GM19468 (cell line): ENCODE measurements around the gene CD47.

Source experiments
- ATAC-seq: cut with Tn5 transposase; IDR thresholded peaks from one replicate; pipeline ENCODE4 v1.9.1; 2021; ENCODE audit warnings: mild to moderate bottlenecking, moderate library complexity, moderate number of reproducible peaks; ENCODE audit not compliant: unreplicated experiment; ENCODE audit errors: extremely low read depth

CD47 gene

DNA sequence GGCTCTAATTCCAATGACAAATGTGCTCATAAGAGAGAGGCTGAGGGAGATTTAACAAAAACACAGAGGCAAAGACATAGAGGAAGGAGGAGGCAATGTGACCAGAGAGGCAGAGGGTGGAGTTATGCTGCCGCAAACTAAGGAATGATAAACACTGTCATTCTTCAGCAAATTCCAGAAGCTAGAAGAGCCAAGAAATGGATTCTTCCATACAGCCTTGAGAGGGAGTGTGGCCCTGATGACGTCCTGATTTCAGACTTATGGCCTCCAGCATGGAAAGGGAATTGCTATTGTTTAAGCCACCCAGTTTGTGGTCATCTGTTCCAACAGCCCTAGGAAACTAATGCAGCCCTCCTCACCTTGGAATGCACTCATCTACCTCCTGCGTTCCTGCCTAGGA, 30.5 kb downstream of the CD47 start:
- ATAC-seq = no peak

DNA sequence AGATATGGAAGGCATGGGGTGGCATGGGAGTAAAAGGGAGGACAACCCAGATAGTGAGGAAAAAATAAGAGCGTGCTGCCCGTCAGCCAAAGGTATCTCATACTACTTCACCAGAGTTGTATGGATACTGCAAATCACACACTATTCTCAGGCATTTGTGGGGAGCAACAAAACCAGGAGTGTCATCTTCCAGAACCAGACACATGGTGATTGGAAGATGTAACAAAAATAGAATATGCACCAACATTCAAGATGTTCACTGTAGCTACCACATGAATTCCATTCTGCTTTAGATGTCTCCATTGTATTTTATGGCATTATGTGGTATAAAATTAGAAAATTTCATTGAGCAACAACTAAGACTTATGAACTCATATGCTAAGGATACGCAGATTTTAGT, 34.9 kb downstream of the CD47 start:
- ATAC-seq = no peak

DNA sequence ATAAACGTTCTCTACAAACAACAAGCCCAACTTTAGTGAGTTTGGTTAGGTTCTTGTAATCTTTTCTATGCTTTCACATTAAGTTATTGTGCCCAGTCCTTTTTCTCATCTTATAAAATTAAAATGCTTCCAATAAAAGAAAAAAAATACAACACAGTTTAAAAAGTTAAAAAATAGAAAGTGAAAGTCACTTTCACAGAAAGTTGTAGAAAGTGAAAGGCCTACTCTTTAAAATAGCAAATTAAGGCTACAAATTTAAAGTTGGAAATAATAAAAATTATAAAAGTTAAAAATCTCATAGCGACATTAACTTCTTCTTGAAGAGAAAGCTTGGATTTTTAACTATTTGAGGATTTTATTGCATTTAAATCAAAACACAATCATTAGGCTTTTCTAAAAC, 35.9 kb downstream of the CD47 start:
- no peak for ATAC-seq

DNA sequence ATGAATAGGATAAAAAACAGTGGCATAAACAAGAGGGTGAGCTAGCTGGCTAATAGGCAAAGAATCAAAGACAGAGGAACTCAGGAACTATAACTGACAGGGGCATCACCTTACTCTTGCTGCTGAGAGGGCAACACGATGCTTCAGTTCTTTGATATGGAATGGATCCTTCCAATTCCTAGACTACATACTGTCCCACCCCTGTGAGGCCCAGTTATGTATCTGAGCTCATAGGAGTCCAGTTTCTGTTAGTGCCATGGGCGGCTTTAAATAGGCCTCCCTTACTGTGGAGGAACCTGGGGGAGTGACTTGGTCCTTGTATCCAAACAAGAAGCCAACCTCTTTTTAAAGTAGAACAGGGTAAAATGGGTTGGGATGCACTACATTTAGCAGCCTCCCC, 37.3 kb downstream of the CD47 start:
- no peak for ATAC-seq

DNA sequence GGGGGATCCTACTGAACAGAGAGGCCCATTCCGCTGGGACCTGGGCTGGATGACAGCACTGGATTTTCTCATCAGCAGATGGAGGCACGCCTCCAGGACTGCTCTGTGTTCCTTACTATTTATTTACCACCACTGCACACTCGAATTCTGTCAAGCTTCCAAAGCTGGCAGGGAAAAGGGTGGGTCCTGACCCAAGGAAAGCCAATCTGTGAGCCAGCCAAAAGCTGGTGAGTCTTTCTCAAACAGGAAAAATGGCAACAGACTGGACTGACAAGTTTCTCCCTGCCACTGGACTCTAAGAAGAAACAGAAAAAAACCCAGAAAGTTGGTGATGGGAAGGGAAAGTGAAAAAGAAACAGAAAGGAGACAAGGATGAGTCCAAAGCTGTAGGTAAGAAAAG, 37.8 kb downstream of the CD47 start:
- ATAC-seq = no peak

DNA sequence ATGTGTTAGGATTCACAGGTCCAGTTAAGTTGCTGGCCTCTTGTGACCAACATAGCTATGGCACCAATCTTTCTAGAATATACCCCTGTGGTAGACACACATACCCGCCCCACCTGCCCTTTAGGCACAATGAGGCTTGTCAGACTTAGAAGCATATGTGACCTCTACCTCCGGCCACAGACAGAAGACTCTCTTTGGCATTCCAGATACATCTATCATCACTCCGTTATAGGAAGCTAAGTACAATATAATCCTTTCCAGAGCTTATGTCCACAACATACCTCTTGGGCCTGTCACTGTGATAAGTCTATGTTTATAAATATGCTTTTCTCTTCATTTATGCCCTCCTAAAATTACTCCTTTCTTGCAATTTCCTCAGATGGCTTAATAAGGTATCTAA, 39.8 kb downstream of the CD47 start:
- ATAC-seq = no peak

DNA sequence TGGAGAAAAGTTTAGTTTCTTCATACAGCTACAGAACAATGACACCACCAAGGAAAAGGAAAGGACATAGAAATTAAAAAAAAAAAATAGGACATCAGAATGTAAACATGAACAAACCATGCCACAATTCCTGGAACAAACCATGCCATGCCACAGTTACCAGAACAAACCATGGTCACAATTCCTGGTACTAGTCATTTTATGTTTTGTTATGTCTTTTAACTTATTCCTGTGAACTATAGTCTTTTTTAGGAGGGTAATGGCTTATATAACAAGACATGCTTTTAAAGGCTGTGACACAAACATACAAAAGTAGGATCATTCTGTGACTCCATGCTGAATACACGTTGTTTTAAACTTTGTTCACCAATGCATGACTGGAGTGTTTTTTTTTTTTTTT, 42.8 kb downstream of the CD47 start:
- no peak for ATAC-seq

DNA sequence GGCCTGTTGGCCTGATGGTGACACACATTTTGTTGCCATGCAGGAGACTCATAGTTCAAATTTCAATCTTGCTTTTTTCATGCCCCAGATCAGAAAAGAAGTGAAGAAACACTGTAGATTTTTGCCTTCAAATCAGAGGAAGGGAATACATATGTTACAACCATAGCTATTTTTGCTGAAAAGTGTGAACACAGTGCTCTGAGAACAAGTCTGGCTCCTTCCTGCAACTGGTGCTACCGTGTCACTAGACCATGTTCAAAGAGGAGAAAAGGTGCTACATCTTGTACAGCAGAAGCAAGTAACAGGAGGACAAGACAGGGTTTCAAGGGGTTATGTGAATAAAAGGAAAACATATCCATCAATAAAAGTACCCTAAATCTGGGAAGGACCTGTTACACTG, 44.6 kb downstream of the CD47 start:
- no peak for ATAC-seq

DNA sequence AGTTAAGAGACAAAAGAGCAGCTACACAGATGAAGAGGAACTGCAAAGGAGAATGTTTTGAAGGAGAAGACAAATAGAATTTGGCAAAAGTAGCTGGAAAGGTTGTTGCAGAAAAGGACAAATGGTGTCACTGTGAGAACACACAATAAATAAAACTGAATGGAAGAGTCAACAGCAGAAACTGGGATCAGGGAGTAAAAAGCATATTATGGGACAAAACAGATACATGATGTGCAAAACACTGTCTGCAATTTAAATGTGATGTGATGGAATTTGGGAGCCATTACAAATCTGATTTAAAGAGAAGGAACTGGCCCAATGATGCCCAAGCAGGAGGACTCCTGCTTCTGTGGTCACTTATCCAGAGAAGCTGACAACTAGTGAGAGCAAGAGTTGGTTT, 46.1 kb downstream of the CD47 start:
- no peak for ATAC-seq

DNA sequence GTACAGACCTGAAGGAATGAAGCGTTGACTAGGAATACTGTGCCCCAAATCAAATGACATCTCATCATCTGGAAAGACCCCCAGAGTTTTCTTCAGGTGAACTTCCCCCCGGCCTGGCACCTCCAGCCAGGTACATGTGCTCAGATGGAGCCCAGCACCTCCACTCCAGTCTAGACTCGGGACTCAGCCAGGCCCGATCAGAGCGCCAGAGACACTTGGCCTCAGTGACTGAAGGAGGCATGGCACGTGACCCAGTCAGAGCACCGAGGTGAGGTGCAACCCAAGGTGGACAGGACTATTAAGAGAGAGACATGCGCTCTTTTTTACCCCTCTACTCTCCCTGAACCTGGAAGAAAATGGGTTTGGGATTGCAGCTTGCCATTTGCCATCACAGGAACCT, 48.5 kb downstream of the CD47 start:
- ATAC-seq = no peak

DNA sequence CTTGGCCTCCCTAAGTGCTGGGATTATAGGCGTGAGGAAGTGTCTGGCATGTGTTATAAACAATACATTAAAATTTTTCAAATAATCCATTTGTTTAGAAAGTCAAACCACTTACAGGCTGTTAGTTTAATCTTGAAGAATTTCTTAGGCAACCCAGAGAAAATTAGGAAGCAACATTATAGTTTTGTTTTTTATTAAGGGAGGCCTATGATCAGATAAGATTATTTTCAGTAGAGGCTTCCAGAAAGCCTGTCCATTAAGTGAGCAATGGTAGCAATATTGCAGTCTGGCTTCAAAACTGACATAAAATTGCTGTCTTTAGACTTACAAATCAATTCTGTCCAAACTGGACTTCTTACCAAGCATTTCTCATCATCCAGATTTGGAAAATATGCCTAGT, 49.6 kb downstream of the CD47 start:
- no peak for ATAC-seq

DNA sequence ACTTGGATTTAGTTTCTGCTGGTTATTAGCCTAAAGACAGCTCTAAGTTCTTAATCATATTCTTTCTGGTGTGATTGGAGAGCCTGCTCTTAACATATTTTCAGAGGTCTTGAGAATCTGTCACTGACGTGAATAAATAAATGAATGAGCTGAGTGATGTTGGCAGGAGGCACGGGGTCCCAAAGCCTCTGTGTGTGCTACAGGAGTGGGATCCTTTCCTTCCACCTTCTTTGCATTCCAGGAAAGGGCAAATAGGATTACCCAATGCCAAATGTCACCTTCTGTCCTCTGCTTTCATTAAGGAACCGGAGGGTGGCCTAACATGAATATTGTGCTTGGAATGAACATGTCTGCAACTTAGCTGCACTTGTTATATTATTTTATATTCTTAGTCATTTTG, 53.1 kb downstream of the CD47 start:
- ATAC-seq = no peak

DNA sequence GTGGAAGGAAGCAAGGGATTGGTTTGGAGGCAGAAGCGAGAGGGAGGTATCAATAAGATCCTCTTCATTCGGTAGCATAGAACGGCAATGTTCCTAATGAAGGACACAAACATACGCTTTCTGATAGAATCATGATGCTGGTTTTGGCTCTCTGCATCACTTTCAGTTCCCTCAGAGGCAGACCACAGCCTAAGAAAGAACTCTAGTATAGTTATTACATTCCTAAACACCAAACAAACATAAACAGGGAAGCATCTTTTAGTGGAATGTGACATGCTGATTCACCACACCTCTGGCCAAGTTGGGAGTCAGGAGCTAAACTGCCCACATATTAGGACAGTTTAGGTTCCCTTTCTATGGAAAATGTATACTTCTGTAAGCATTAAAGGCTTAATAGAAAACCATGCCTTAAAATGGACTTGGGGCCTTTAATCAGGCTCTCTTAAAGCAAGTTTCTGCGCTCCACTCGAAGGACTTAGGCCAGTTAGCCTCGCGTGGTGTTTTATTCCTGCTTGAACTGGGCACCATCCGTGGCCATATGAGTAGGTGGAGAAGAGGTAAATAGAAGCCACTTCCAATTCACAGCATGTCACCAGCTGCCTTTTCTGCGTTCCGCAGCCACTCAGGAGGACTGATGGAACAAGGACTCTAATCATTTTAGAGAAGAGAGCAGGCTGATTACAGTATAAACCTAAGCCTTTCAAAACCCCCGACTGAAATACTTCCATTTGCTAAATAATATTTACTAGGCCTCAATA, 53.7 kb downstream of the CD47 start:
- peak; percentile 17 for ATAC-seq

DNA sequence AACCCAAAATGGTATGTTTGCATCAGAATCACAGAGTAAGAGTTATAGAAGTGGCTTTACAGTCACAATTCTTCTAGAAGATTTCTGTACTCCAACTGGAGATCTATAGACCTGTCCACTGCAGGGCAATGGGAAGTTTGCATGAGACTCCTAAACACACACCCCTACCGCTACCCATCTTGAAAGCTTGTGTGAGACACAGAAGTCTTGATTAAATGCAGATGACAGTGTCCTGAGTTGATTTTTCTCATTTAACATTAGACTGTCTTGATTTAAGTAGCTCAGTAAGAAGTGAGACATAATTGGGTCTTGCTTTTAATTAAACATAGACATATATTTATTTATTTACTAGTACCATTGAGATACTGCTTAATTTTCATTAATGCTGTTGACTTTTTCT, 54.4 kb downstream of the CD47 start:
- ATAC-seq = no peak

DNA sequence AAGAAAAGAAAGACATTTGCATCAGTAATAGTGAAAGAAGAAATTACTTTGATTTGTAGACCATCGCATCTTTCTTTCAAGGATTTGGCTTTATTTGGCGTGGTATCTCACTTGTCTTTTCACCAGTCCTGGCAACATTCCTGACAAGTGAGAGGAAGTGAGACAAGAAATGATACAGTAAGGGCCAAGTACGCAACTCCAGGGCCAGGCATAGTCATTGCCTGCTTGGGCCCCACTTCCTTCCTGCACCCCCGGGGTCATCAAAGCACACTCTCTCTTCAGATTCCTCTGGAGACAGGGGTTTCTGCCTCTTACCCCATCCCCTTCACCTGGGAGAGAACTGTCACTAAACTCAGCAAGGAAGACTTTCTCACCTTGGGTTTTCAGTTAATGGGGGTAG, 55.1 kb downstream of the CD47 start:
- ATAC-seq = no peak

DNA sequence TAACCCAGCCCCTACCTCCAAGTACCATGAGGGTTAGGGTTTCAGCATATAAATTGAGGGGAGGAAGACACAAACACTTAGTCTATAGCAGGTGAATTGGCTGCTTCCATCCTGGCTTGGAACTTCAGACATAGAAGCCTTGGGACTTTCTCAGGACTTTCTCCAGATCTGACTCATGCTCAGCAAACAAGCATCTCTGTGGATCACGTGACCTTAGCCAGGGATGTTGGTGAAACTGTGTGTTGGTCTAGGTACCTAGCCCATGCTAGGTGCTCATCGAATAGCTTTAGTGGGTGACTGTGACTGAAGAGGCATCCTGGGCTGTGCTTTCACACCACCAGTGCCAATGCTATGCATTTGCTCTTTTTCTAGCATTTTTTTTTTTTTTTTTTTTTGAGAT, 58.9 kb downstream of the CD47 start:
- ATAC-seq = no peak

DNA sequence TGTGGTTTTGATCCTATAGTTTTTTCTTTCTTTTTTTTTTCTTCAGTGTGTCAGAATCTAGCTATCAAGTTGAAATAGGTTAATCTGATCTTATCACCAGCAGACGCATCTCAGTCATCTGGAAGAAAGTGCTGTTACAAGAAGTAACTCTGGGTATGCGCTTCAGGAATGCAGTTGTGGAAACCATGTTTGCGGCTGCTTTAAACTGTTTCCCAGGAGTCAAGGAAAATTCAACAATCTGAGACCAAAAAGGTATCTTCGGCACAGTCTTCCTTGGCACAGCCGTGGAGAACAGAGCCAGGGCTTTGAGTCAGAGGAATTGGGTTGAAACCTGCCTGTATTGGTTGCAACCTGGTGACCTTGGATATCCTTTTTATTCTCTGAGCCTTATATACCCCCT, 59.9 kb downstream of the CD47 start:
- ATAC-seq = no peak

DNA sequence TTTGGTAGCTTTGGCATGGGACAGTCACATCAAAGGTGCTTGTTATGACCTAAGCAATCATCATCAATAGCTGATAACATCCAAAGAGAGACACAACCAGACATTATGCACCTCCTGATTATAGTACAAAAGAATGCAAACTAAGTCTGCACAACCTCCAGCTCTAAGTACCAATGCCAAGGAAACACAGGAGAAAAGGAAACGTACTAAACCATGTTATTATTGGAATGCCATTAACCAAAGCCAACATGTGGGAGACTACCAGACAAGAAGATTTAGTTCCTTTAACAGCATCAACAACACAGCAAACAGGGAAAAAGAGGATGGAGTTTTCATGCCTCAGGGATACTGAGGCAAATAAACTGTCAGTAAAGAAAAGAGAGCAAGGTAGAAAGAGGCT, 61.4 kb downstream of the CD47 start:
- ATAC-seq = no peak

DNA sequence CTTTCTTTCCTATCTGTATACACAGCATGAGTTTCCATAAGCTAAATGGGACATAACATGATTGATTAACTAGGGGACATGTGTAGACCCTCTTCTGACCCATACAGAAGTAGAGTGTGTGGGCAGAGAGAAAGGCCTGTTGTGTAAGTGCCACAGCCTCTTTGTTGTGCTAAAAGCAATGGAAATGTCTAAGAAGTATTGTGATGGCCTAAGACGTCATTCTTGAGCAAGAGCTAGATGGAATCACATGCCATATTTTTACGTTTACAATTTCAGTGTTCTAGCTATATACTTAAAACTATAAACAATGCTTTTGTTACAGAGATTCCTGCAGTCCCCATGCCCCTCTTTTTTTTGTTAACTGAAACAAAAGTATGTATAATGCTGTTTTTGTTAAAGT, 61.9 kb downstream of the CD47 start:
- ATAC-seq = no peak

DNA sequence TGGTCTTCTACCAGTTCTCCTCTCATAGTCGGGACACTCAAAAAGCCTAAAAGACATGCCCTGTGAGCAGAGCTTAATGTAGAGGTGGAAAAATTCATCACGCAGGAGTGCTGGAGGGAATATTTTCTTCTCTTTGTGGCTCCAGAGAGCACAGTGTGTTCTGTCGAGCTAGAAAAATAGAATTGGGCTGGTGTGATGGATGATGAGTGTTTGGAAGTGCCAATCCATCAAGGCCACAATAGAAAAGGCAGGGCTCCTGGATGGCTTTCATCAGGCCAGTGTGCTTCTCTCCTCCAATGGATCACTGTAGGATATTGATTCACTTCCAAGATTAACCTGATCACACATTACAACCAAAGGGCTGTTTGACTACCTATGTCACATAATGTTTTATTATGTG, 65.7 kb downstream of the CD47 start:
- ATAC-seq = no peak

DNA sequence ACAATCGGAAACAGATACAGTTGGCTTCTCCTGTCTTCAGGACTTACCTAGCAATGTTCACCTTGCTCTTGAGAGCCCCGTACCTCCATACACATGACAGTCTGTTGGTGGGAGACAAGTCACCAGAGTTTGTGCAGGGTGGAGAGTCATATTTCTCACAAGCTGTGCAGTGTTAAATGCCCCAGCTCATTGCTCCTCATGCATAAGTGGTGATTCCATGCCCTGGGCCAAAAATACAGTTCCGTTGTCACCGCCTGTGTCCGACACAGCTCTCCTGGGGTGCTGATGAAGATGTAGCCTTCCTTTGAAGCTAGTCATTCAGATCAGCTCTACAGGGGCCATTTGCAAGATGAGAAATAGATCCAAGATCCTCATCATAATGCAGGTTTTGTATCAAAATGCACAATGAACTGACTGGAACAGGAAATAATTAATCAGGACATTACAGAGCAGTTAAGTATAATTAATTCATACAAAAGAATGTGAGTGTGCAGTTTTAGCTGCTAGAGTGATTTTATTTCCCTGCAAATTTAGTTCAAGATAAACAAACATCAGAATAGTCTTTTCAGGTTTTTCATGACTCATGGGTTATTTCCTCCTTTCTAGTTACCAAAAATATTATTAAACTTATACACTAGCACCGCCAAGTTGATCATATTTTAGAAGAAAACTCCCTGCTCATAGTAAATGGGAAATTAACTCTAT, 66.5 kb downstream of the CD47 start:
- no peak for ATAC-seq
